SK-N-SH (cell line): Measurements from ENCODE around the gene CFC1.
"Not testable (repeated sequence)": the region's sequence is repeated elsewhere in the genome, so short reads cannot be mapped to it uniquely, and the experiment has no call there.

Source experiments
- EZH2phosphoT487 ChIP-seq: fragments of 200-600 bp; sonication (generic); IDR thresholded peaks from 2 replicates; pipeline ENCODE4 v1.6.1; 2017; ENCODE audit warnings: low read depth, mixed run types, mild to moderate bottlenecking, antibody characterized with exemption, moderate library complexity, borderline replicate concordance
- TF ChIP-seq, protein P1 (sequence below): fragments of 200-600 bp; sonication (generic); IDR thresholded peaks from 2 replicates; pipeline ENCODE4 v1.6.1; 2017; ENCODE audit warnings: antibody characterized with exemption, mild to moderate bottlenecking, moderate library complexity

DNA sequence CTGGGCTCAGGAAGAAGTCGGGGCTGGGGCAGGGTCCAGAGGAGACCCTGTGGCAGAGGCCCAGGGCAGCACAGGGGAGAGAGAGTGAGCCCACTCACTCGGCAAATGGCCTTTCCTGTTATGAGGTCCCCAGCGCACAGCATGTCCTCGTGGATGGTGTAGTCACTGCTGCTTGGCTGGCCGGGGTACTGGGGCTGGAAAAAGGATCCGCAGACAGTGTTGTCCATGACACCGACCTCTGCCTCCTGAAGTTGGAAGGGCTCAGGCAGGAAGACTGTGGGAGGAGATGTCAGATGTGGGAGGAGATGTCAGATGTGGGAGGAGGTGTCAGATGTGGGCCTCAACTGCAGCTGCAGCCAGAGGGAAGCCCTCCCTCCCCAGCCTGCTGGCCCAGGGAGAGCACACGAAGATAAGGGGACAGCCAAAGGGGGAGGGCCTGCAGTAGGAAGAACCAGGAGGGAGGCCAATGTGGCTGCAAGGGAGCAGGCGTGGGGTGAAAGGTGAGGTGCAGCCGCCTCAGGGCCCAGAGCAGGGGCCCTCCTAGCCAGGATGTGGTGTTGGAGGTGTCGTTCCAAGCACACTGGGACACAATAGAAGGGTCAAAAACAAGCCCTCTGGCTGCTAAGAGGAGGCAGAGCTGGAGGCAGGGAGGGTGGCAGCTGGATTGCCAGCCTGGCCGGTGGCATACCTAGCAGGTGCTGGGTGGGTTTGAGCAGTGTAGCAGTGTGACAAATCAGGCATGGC lies 55.4 kb downstream of the CFC1 start:
- TF ChIP-seq EZH2phosphoT487: not testable (repeated sequence)
- TF ChIP-seq, protein P1, sequence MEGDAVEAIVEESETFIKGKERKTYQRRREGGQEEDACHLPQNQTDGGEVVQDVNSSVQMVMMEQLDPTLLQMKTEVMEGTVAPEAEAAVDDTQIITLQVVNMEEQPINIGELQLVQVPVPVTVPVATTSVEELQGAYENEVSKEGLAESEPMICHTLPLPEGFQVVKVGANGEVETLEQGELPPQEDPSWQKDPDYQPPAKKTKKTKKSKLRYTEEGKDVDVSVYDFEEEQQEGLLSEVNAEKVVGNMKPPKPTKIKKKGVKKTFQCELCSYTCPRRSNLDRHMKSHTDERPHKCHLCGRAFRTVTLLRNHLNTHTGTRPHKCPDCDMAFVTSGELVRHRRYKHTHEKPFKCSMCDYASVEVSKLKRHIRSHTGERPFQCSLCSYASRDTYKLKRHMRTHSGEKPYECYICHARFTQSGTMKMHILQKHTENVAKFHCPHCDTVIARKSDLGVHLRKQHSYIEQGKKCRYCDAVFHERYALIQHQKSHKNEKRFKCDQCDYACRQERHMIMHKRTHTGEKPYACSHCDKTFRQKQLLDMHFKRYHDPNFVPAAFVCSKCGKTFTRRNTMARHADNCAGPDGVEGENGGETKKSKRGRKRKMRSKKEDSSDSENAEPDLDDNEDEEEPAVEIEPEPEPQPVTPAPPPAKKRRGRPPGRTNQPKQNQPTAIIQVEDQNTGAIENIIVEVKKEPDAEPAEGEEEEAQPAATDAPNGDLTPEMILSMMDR: not testable (repeated sequence)
